CD4-positive, alpha-beta T cell treated with Interferon gamma for 1 hour (primary cell): ENCODE measurements around the gene NUP93.

Experiments
- DNase-seq: peaks from one replicate; pipeline ENCODE4 v3.0.0-alpha.2; 2020

NUP93 gene

GRCh38 chr16:56824804-56825203 is 94.9 kb downstream of the NUP93 start:
- no peak for DNase-seq

DNA sequence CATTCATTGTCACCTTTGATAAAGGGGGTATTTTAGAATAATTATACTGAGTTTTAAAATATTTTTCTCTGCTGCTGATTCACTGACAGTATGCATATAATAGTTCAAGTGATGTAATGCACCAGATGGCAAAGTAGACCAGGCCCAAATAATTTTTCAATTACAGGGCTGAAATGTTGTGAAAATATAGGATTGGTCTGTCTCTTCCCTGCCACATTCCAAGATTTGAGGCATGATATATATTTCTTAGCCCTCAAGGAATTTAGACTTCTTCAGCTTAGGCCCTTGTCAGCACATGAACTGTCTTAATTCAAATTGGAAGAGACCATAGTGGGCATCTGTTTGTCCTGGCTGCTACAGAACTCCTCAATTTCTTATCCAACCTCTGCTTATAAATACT is 95.9 kb downstream of the NUP93 start:
- no peak for DNase-seq

GRCh38 chr16:56828647-56829046 is 98.7 kb downstream of the NUP93 start:
- no peak for DNase-seq

- DNase-seq: no peak
These were observed 100.7 kb downstream of the NUP93 start for GRCh38 chr16:56830669-56831068.

DNA sequence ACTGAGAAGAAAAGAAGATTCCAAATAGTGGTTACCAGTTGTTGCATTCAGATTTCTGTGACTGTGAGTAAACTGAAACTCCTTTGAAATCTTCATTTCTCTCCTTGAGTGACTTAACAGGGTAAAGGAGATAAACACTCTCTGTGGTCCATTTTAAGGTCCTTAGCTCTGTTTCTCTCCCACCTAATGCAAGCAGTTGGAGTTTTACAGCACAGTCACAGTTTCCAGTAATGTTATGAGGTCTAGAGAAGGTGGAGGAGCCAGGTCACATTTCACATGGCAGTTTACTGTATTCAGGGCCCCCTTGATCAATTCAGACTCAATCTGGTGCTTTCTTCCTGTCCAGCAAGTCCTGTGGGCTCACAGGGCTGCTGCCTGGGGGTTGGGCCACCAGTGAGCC is 102.8 kb downstream of the NUP93 start:
- no peak for DNase-seq

DNA sequence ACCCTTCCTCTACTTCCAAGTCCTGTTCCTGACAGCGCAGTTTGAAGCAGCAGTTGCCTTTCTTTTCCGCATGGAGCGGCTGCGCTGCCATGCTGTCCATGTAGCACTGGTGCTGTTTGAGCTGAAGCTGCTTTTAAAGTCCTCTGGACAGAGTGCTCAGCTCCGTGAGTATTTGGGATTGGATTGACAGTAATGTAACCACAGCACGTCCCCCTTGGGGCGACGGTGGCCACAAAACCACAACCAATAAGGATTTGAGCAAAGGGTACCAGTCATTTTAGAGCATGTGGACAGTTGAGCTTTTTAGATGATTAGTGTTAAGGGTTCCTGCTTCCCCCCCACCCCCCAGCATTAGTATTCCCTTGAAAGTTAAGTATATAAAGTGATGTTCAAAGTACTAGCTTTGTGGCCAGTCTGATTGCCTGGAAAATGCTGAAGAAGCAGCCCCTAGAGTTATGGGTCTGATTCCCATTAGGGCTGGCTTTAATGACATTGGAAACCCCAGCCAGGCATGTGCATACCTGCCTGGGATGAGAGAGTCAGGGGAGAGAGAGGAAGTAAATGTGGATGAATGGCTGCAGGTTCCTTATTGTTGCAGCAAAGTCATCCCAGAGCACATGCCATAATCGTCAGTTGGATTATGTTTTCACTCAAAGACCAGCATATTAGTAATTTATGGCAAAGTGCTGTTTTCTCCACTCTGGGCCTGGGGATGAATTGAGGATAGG is 103.5 kb downstream of the NUP93 start:
- no peak for DNase-seq

GRCh38 chr16:56835320-56835719 is 105.4 kb downstream of the NUP93 start:
- no peak for DNase-seq

DNA sequence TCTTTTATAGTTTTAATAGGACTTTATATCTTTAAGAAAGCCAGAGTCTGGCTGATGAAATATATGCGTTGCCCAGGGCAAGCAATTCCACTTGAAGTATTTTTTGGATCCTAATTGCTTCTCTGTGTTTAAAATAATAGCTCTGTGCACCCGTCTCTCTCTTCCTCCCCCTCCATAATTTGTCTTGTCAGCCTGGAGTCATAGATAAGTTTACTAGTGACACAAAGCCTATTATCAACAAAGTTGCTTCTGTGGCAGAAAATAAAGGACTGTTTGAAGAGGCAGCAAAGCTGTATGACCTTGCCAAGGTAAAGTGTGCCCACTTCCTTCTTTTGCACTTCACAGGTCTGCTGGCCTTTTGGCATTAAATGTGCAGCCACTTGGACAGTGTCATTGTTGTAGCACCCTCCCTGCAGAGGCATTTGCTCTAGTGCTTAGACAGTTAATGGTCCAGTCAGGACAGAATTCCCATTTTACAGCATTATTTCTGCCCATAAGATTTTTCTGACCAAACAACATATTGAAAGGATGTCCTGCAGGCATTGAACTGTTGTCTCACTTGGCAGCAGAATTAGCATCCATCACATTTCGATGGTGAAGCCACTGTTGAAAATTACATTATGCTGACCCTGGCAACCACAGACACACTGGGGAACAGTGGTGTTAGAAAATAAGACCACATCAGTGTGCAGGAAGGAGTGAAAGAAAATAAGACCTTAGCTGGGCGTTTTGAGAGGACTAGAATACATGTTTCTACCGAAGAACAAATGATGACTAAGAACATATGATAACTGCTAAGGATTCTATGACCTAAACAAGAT is 106.7 kb downstream of the NUP93 start:
- DNase-seq: no peak

DNA sequence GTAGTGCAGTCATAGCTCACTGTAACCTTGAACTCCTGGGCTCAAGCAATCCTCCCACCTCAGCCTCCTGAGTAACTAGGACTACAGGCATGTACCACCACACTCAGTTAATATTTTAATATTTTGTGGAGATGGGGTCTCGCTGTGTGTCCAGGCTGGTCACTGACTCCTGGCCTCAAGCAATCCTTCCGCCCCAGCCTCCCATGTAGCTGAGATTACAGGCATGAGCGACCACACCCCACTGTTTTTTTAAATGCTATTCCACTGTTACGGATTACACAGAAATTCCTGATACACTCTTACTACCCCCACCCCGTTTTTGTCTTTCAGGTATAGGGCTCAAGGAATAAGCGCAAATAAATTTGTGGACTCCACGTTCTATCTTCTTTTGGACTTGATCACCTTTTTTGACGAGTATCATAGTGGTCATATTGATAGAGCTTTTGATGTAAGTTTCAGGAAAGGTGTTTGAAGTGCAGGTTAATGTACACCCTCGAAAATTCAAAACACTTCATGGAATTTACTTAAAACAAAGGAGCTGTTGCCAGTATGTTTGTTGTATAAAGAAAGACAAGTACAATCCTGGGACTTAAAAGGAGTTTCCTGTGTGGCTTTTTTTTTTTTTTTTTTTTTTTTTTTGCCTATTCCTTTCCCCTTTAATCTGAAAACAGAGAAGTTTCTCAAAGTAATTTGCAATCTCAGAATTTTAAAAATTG is 108.9 kb downstream of the NUP93 start:
- no peak for DNase-seq

DNA sequence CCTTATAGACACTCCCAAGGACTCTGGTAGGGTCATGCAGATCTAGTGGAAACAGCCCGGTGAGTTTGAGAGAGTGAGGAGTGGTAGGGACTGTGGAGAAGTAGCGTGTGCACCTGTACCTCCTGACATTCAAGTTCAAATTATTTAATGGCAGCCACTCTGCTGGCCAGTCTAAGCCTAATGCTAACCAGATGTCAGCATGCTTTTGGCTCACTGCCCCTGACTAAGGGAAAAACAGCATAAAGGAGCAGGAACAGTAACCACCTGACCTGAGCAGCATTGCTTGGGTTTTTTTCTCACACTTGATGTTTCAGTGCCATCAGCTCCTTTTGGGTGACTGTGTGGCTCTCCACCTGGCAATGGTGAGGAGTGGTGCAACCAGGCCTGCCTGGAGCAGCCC is 111.3 kb downstream of the NUP93 start:
- DNase-seq: no peak

DNA sequence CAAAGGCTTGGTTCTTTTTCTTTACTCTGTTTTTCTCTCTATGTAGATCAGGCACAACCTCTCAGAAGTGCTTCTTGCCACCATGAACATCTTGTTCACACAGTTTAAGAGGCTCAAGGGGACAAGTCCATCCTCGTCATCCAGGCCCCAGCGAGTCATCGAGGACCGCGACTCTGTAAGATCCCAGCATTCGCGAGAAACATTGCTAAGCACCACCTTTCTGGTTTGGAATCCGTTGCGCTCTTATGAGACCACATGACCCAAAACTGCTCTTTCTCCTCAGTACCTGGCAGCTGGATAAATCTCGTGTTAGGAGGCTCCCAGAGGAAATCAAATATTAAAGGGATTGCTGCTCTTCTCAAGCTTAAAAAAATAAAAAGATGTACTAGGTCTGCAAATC is 111.7 kb downstream of the NUP93 start:
- DNase-seq: no peak

- no peak for DNase-seq
These were observed 112.2 kb downstream of the NUP93 start for GRCh38 chr16:56842133-56842532.

DNA sequence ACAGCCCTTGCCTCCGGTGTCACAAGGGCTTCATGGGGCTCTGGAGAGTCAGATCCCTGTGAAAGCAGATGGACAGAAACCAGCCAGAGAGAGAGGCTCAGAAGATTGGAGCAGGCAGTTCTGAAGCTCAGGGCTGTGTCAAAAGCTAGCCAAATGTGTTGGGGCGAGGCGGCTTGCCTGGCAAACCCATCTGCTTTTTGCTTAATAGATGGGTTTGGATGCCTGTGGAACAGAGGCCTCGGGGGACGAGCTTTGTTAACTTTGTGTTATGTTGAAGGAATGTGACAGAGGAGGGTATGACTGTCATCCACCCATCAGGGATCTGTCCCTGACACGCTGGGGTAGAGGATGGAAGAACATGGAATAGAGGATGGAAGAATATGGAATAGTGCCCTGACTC is 114.1 kb downstream of the NUP93 start:
- DNase-seq: no peak

DNA sequence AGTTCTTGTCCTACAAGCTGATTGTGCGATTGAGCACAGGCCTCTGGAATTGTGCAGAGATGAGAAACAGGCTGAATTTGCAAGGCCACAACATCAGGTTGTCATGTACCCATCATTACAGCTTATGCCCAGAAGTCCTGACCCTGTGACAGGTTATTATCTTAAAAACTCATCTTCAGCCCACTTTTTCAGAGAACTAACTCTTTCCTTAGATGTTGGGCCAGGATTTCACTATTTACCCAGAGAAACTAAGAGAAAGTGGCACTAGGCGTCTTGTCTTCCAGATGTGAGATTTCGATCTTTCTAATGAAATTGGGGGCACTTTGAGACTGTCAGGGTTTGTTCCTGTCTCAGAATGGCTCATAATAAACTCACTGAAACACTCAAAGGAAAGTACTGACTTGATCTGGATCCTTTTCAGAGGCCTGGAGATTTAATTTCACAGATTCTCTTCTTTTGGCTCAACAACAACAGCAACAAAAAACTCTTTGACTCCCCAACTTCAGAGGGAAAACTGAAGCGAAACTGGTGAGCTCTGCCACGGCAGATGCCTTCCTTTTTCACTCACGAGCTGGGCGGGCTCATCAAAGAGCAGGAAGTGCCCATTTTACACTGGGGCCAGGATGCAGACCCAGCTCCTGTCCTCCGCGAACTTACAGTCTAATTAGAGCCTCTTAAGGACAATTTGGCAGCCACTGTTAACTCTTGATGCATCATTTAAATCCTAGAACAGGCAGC is 117.4 kb downstream of the NUP93 start:
- DNase-seq: peak; percentile 15

GRCh38 chr16:56848029-56848936 is 118.4 kb downstream of the NUP93 start:
- peak; percentile 13 for DNase-seq

DNA sequence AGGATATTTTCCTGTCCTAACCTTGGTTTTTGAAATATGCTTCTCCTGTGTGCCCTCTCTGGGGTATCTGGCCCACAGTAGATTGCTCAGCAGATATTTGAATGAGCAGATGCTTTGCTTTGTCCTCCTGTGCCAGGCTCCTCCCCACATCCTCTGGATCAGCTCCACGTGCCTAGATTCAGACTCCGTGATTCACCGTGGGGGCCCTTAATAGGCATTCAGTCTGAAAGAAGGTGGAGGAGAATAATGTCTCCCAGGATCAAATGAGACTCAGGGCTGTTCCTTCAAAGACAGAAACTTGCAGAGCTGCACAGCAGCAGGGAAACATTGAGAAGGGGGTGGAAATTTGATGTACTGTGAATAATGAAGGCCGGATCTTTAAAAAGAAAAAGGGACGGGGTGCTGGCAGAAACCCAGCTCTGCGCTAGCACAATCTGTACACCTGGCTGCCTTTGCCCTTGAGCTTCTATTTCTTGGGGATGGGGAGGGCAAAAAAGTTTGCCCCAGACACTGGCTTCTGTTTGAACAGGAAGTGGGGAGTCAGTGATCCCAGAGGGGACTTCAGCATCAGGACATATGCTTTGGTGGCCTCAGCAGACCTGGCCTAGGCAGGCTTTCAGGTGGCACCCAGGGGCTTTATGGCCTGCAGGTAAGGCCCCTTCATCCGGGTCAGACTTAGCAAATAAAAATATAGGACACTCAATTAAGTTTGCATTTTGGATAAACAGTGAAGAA is 119.2 kb downstream of the NUP93 start:
- no peak for DNase-seq

GRCh38 chr16:56849690-56850680 is 120.1 kb downstream of the NUP93 start:
- DNase-seq: no peak

- DNase-seq: no peak
These were observed 121.9 kb downstream of the NUP93 start for GRCh38 chr16:56851671-56852400.

GRCh38 chr16:56852401-56852730 is 122.4 kb downstream of the NUP93 start:
- DNase-seq: no peak
